ENCODE results near the gene RNF125.

The RNF125 gene

GRCh38 chr18:32122039-32122438, 103.4 kb downstream of the RNF125 start:
- DNase-seq (ENCODE audit: low read depth) = peak; percentile 97
- no peak for TF ChIP-seq CTCF (IDR thresholded peaks at IDR 0.05; ENCODE audit: control insufficient read depth, extremely low read depth, insufficient read depth)
- no peak overlapping the region for H3K4me3 ChIP-seq (ENCODE audit: low read depth, low read length)
